H1 (cell line): ENCODE results near the gene TNRC6B. TPM values are rescaled to one million over a fixed set of nuclear protein-coding genes. Genes with fewer than 3 reads are reported as not detected.

Source experiments
- CTCF ChIA-PET: fragments of 300-600 bp; sonication (Branson Sonifier 250); formaldehyde crosslinking; loops from one replicate; lab custom pipeline; 2021; ENCODE audit not compliant: partially characterized antibody; lab: Charles Lee
- POLR2A ChIA-PET: fragments of 300-600 bp; sonication (Branson Sonifier 250); formaldehyde crosslinking; loops from one replicate; lab custom pipeline; 2021; ENCODE audit warnings: inconsistent platforms; ENCODE audit not compliant: partially characterized antibody; lab: Charles Lee
- DNase-seq, 2 experiments: peaks; one replicate each; pipeline versions ENCODE4 v3.0.0 to v3.0.0-alpha.2; 2010 to 2022; ENCODE audit warnings: low spot score in 2 of 2, low read depth in 1 of 2, mixed read lengths in 1 of 2
- FAIRE-seq: peaks from 2 replicates; lab custom pipeline; 2011; peaks lifted over from hg19 to GRCh38; lab: Jason Lieb, UNC
- H2AFZ ChIP-seq: 2 replicates; pipeline ENCODE4 v1.8.1; 2012; ENCODE audit warnings: low read length, inconsistent platforms
- H2AK5ac ChIP-seq: 2 replicates; pipeline ENCODE4 v1.6.1; 2013; ENCODE audit warnings: low read depth, low read length
- H2BK120ac ChIP-seq: replicated peaks from 2 replicates; pipeline ENCODE3; 2013; ENCODE audit warnings: low read depth, low read length, inconsistent platforms
- H2BK12ac ChIP-seq: 2 replicates; pipeline ENCODE4 v1.6.1; 2013; ENCODE audit warnings: low read depth, low read length
- H2BK15ac ChIP-seq: 2 replicates; pipeline ENCODE4 v1.6.1; 2013; ENCODE audit warnings: low read length
- H2BK20ac ChIP-seq: 2 replicates; pipeline ENCODE4 v1.6.1; 2013; ENCODE audit warnings: low read length
- H2BK5ac ChIP-seq: 2 replicates; pipeline ENCODE4 v1.6.1; 2013; ENCODE audit warnings: low read depth, low read length
- H3K14ac ChIP-seq: 2 replicates; pipeline ENCODE4 v1.6.1; 2013; ENCODE audit warnings: inconsistent platforms; ENCODE audit not compliant: insufficient read length
- H3K18ac ChIP-seq: 2 replicates; pipeline ENCODE4 v1.6.1; 2013; ENCODE audit warnings: low read length; ENCODE audit errors: extremely low read depth
- H3K23ac ChIP-seq: 2 replicates; pipeline ENCODE4 v1.6.1; 2013; ENCODE audit warnings: inconsistent platforms; ENCODE audit not compliant: insufficient read length
- H3K23me2 ChIP-seq: 2 replicates; pipeline ENCODE4 v1.6.1; 2013; ENCODE audit warnings: low read depth, low read length
- H3K27ac ChIP-seq: 2 replicates; pipeline ENCODE4 v1.6.1; 2011; ENCODE audit warnings: low read depth, low read length, inconsistent platforms
- H3K27me3 ChIP-seq, 4 experiments: replicated peaks in 1 of 4; 1 replicate in 1 of 4; 2 replicates in 3 of 4; pipeline versions ENCODE4 v1.6.1 to v1.8.1; 2011 to 2013; ENCODE audit warnings: low read length in 3 of 4, mild to moderate bottlenecking in 3 of 4, inconsistent platforms in 2 of 4, mixed read lengths in 2 of 4, moderate library complexity in 1 of 4; ENCODE audit not compliant: control insufficient read depth in 3 of 4, insufficient read depth in 3 of 4; ENCODE audit errors: extremely low read depth in 1 of 4
- H3K36me3 ChIP-seq, 4 experiments: 2 replicates each; pipeline versions ENCODE4 v1.6.1 to v1.8.1; 2011 to 2013; ENCODE audit warnings: mild to moderate bottlenecking in 4 of 4, low read length in 3 of 4, moderate library complexity in 2 of 4, control low read depth in 1 of 4, inconsistent platforms in 1 of 4; ENCODE audit not compliant: insufficient read depth in 4 of 4, control insufficient read depth in 2 of 4
- H3K4ac ChIP-seq: replicated peaks from 2 replicates; pipeline ENCODE3; 2013; ENCODE audit warnings: low read length, low read depth, mixed read lengths, inconsistent platforms; ENCODE audit not compliant: insufficient read length
- H3K4me1 ChIP-seq, 4 experiments: replicated peaks in 1 of 4; 1 replicate in 1 of 4; 2 replicates in 3 of 4; pipeline versions ENCODE4 v1.6.1 to v1.8.1; 2011 to 2013; ENCODE audit warnings: low read length in 3 of 4, inconsistent platforms in 2 of 4, mixed read lengths in 1 of 4; ENCODE audit not compliant: insufficient read depth in 4 of 4, control insufficient read depth in 3 of 4
- H3K4me2 ChIP-seq, 2 experiments: 2 replicates each; pipeline versions ENCODE4 v1.6.1 to v1.8.1; 2011 to 2013; ENCODE audit warnings: low read depth in 2 of 2, low read length in 2 of 2, control low read depth in 1 of 2, inconsistent platforms in 1 of 2, mild to moderate bottlenecking in 1 of 2; ENCODE audit not compliant: insufficient read depth in 1 of 2
- H3K4me3 ChIP-seq, 4 experiments: fragments of 200-600, 300-600 bp in 1 of 4; sonication (generic), shearing (Covaris generic), sonication (Bioruptor Twin) in 1 of 4; 2 replicates each; pipeline versions ENCODE4 v1.5.1 to v1.8.1; 2011 to 2016; ENCODE audit warnings: low read length in 4 of 4, low read depth in 3 of 4, control low read depth in 2 of 4, inconsistent platforms in 2 of 4, mild to moderate bottlenecking in 2 of 4, mixed read lengths in 1 of 4, moderate library complexity in 1 of 4; ENCODE audit not compliant: insufficient read depth in 2 of 4; ENCODE audit errors: extremely low read depth in 1 of 4
- H3K56ac ChIP-seq: replicated peaks from 2 replicates; pipeline ENCODE3; 2013; ENCODE audit warnings: low read depth, mild to moderate bottlenecking, mixed read lengths, low read length, inconsistent platforms; ENCODE audit not compliant: insufficient read length
- H3K79me1 ChIP-seq: 2 replicates; pipeline ENCODE4 v1.6.1; 2013; ENCODE audit warnings: low read depth, low read length, control low read depth
- H3K79me2 ChIP-seq, 2 experiments: 2 replicates each; pipeline versions ENCODE4 v1.6.1 to v1.8.1; 2012 to 2013; ENCODE audit warnings: low read length in 2 of 2, mild to moderate bottlenecking in 2 of 2, inconsistent platforms in 1 of 2; ENCODE audit not compliant: insufficient read depth in 2 of 2, control insufficient read depth in 1 of 2
- H3K9ac ChIP-seq, 4 experiments: replicated peaks in 1 of 4; 1 replicate in 1 of 4; 2 replicates in 3 of 4; pipeline versions ENCODE4 v1.6.1 to v1.8.1; 2011 to 2013; ENCODE audit warnings: low read depth in 3 of 4, low read length in 3 of 4, control low read depth in 2 of 4, mild to moderate bottlenecking in 2 of 4, moderate library complexity in 2 of 4, inconsistent platforms in 1 of 4; ENCODE audit errors: extremely low read depth in 1 of 4
- H3K9me3 ChIP-seq, 2 experiments: 2 replicates each; pipeline versions ENCODE4 v1.6.1 to v1.8.1; 2012 to 2013; ENCODE audit warnings: mild to moderate bottlenecking in 2 of 2, moderate library complexity in 2 of 2, control low read depth in 1 of 2, inconsistent platforms in 1 of 2, low read depth in 1 of 2, low read length in 1 of 2, mixed read lengths in 1 of 2; ENCODE audit not compliant: insufficient read depth in 2 of 2
- H4K20me1 ChIP-seq, 2 experiments: replicated peaks in 1 of 2; 2 replicates each; pipeline versions ENCODE3 to v1.8.1; 2011 to 2013; ENCODE audit warnings: inconsistent platforms in 2 of 2, low read length in 2 of 2, mild to moderate bottlenecking in 1 of 2; ENCODE audit not compliant: insufficient read depth in 2 of 2, control insufficient read depth in 1 of 2
- H4K5ac ChIP-seq: 2 replicates; pipeline ENCODE4 v1.6.1; 2013; ENCODE audit warnings: low read length, low read depth, mixed read lengths, inconsistent platforms; ENCODE audit not compliant: insufficient read length
- H4K8ac ChIP-seq: 2 replicates; pipeline ENCODE4 v1.8.0; 2013; ENCODE audit warnings: mild to moderate bottlenecking, moderate library complexity, low read length, inconsistent platforms; ENCODE audit not compliant: insufficient read depth; ENCODE audit errors: extremely low read depth
- H4K91ac ChIP-seq: replicated peaks from 2 replicates; pipeline ENCODE3; 2013; ENCODE audit warnings: low read length, mixed read lengths, inconsistent platforms; ENCODE audit not compliant: insufficient read length
- BRCA1 ChIP-seq: IDR thresholded peaks from 2 replicates; pipeline ENCODE4 v1.6.1; 2012; ENCODE audit warnings: low read depth, low read length, improper control_type of control experiment
- CBX5 ChIP-seq: fragments of 300-800, 300-1000 bp; sonication (generic); IDR thresholded peaks from 2 replicates; pipeline ENCODE4 v1.7.1; 2016; ENCODE audit warnings: antibody characterized with exemption, low read length, low read depth
- FOSL1 ChIP-seq: IDR thresholded peaks from 2 replicates; pipeline ENCODE4 v1.6.1; 2011; ENCODE audit warnings: mild to moderate bottlenecking, low read depth, low read length, moderate library complexity; ENCODE audit not compliant: insufficient read depth
- JUN ChIP-seq: IDR thresholded peaks from 2 replicates; pipeline ENCODE4 v1.6.1; 2011; ENCODE audit warnings: low read depth, mild to moderate bottlenecking, improper control_type of control experiment, low read length
- JUND ChIP-seq: IDR thresholded peaks from 2 replicates; pipeline ENCODE4 v1.6.1; 2011; ENCODE audit warnings: mild to moderate bottlenecking, improper control_type of control experiment, low read length
- SUZ12 ChIP-seq: fragments of 200-600 bp; sonication (generic); IDR thresholded peaks from 2 replicates; pipeline ENCODE4 v1.6.1; 2012; ENCODE audit warnings: mild to moderate bottlenecking, inconsistent platforms, low read length, moderate library complexity, mixed read lengths
- ZNF274 ChIP-seq: IDR thresholded peaks from 2 replicates; pipeline ENCODE4 v1.7.0; 2012; ENCODE audit warnings: low read length, borderline replicate concordance; ENCODE audit errors: extremely low read depth
- WGBS, 2 experiments: shearing (Covaris generic) in 1 of 2; methylation state at CpG; one replicate each; pipeline versions ENCODE4 v1.1.6 to v1.1.7; 2013 to 2015; ENCODE audit warnings: low lambda C conversion rate in 2 of 2, mixed read lengths in 2 of 2, inconsistent platforms in 1 of 2, low coverage in 1 of 2, missing lambda C conversion rate in 1 of 2; ENCODE audit not compliant: insufficient replicate concordance in 2 of 2, insufficient coverage in 1 of 2, insufficient read length in 1 of 2; ENCODE audit errors: extremely low coverage in 1 of 2, missing lambda C conversion rate in 1 of 2; 5-methylcytosine and 5-hydroxymethylcytosine counted together
- polyA plus RNA-seq, 7 experiments: library from polyadenylated mRNA; depleted of rRNA in 3 of 7; stranded (reverse) in 5 of 7; unstranded in 2 of 7; fragments of >200 nt in 5 of 7; fragments of 200-250 nt in 2 of 7; gene quantifications; 1 replicate in 5 of 7; 2 replicates in 1 of 7; 4 replicates in 1 of 7; pipeline versions ENCODE4 v1.2.1 to v1.2.3, GENCODE V29; 2011 to 2013; ENCODE audit warnings: missing spikeins in 2 of 7, mixed read lengths in 2 of 7
- total RNA-seq: library from RNA; stranded (reverse); fragmentation: NEBNext Ultra II Directional; extraction: Animal tissue kit (Norgen Biotek cat#: 25700); gene quantifications from 2 replicates; pipeline ENCODE4 v1.2.1, GENCODE V29; 2021
- TF ChIP-seq, protein P1 (sequence below): IDR thresholded peaks from 2 replicates; pipeline ENCODE4 v1.6.1; 2012; ENCODE audit warnings: inconsistent platforms
- TF ChIP-seq, protein P2 (sequence below), 3 experiments: IDR thresholded peaks; 1 replicate in 2 of 3; 2 replicates in 1 of 3; pipeline versions ENCODE4 v1.5.1 to v1.6.1; 2011; ENCODE audit warnings: low read length in 3 of 3, mild to moderate bottlenecking in 3 of 3, inconsistent platforms in 2 of 3, low read depth in 1 of 3, moderate library complexity in 1 of 3; ENCODE audit not compliant: insufficient read depth in 1 of 3; ENCODE audit errors: control extremely low read depth in 1 of 3

Gene TNRC6B
- total and polyA plus RNA-seq, 2 of the 8 experiments (the other 6 are each of a cell fraction or from before 2014, with no cell fraction given), result 12.5 to 48.9 TPM

DNA sequence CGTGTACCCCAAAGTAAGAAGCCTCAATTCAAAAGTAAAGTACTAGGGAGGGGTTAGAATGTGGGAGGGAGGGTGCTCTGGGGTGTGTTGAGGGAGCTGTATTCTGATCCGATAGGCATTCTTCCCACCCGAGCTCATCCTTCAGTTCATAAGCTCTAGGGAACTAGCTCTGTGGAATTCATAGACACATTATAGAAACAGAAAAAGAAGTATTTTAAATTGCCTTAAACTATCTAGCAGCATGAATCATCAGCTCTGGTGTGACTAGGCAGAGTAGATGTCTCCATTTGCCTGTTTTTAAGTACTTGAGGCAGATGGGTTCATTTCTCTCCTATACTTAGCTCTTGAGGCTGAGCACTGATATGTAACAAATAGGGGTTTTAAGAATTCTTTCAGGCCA, 185.3 kb downstream of the TNRC6B start:
- no peak overlapping the region for H3K4ac ChIP-seq
- H3K9ac ChIP-seq, result no peak overlapping the region
- no peak for DNase-seq
- H4K91ac ChIP-seq, result no peak overlapping the region
- no peak overlapping the region for H3K4me2 ChIP-seq
- POLR2A ChIA-PET, result interaction anchor here (0.7 to 2.2 kb wide), 4 partner anchors 10 to 38 kb away, joined by 3 to 5 read pairs (median 3); partner anchors contain the start of gene ADSL
- no peaks in the 10 kb centered on the region for H3K4me1 ChIP-seq
- H3K4me3 ChIP-seq, result no peak overlapping the region
- peaks cover 3 to 8% of the 10 kb centered on the region in 2 experiments for H4K20me1 ChIP-seq
- H2AFZ ChIP-seq, result no peak overlapping the region
- no peak overlapping the region for H2BK15ac ChIP-seq
- H4K5ac ChIP-seq, result no peak overlapping the region
- CTCF ChIA-PET, result interaction anchor here (1.6 kb wide), 1 partner anchor 15 kb away, joined by 5 read pairs; no protein-coding TSS in a partner anchor
- no peak overlapping the region for H3K14ac ChIP-seq
- H3K23ac ChIP-seq, result no peak overlapping the region
- no peak overlapping the region for H3K27ac ChIP-seq
- no peak overlapping the region for H3K56ac ChIP-seq
- FAIRE-seq, result no peak
- no peak overlapping the region for H2BK20ac ChIP-seq
- H2BK120ac ChIP-seq, result no peak overlapping the region
- peaks cover 73 to 100% (median 88%) of the 10 kb centered on the region in 4 experiments for H3K36me3 ChIP-seq
- 96% methylated on average over 3 of the region's 3 CpGs; no CpG with 5 or more reads in 1 of the 2 experiments for WGBS, 2 experiments
- H3K27me3 ChIP-seq, result no peaks in the 10 kb centered on the region
- H2AK5ac ChIP-seq, result no peak overlapping the region
- H3K23me2 ChIP-seq, result no peaks in the 10 kb centered on the region
- no peaks in the 10 kb centered on the region for H3K79me2 ChIP-seq
- no peak overlapping the region for H3K18ac ChIP-seq
- TF ChIP-seq SUZ12 (no peak), FOSL1 (no peak), JUN (no peak), JUND (no peak), BRCA1 (no peak), ZNF274 (no peak), CBX5 (no peak)
- TF ChIP-seq, protein P1, sequence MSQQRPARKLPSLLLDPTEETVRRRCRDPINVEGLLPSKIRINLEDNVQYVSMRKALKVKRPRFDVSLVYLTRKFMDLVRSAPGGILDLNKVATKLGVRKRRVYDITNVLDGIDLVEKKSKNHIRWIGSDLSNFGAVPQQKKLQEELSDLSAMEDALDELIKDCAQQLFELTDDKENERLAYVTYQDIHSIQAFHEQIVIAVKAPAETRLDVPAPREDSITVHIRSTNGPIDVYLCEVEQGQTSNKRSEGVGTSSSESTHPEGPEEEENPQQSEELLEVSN, result no peak
- TF ChIP-seq, protein P2, sequence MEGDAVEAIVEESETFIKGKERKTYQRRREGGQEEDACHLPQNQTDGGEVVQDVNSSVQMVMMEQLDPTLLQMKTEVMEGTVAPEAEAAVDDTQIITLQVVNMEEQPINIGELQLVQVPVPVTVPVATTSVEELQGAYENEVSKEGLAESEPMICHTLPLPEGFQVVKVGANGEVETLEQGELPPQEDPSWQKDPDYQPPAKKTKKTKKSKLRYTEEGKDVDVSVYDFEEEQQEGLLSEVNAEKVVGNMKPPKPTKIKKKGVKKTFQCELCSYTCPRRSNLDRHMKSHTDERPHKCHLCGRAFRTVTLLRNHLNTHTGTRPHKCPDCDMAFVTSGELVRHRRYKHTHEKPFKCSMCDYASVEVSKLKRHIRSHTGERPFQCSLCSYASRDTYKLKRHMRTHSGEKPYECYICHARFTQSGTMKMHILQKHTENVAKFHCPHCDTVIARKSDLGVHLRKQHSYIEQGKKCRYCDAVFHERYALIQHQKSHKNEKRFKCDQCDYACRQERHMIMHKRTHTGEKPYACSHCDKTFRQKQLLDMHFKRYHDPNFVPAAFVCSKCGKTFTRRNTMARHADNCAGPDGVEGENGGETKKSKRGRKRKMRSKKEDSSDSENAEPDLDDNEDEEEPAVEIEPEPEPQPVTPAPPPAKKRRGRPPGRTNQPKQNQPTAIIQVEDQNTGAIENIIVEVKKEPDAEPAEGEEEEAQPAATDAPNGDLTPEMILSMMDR (IDR thresholded peaks at IDR 0.05; ENCODE audit: control extremely low read depth in 1 of 3, insufficient read depth in 1 of 3, low read depth in 1 of 3, low read length in 3 of 3), result no peak
- no peak overlapping the region for H4K8ac ChIP-seq
- no peaks in the 10 kb centered on the region; a peak in 1 of 4 replicates for H3K9me3 ChIP-seq
- no peak overlapping the region for H2BK5ac ChIP-seq
- 0 out of 2 replicates have a peak, but pooled peaks cover 2% of the 10 kb centered on the region for H3K79me1 ChIP-seq
- no peak overlapping the region for H2BK12ac ChIP-seq
